Hematopoietic multipotent progenitor cell treated with erythropoietin and hydrocortisone succinate and interleukin-3 and kit ligand, for 15 days (in vitro differentiated cells): ENCODE results near the gene SLN.
A peak's percentile ranks its signal among the peaks of the same experiment; 100 is the strongest.

Source experiments
- DNase-seq: peaks from one replicate; pipeline ENCODE4 v3.0.0-alpha.2; 2015; ENCODE audit warnings: low spot score

The SLN gene

GRCh38 chr11:107719557-107720302 is 7.9 kb upstream of the SLN start:
- no peak for DNase-seq

- no peak for DNase-seq
Measured at GRCh38 chr11:107719073-107719472, 7.2 kb upstream of the SLN start.

- DNase-seq = no peak
Measured at GRCh38 chr11:107716884-107717532, 5.2 kb upstream of the SLN start.

- DNase-seq = no peak
Measured at GRCh38 chr11:107713009-107713408, 1.2 kb upstream of the SLN start.

GRCh38 chr11:107710301-107710700 is 1.6 kb downstream of the SLN start:
- no peak for DNase-seq

- no peak for DNase-seq
Measured at GRCh38 chr11:107708792-107709191, 3.1 kb downstream of the SLN start.

- no peak for DNase-seq
Measured at GRCh38 chr11:107707807-107708206, 4.0 kb downstream of the SLN start.

GRCh38 chr11:107707215-107707671 is 4.6 kb downstream of the SLN start:
- DNase-seq = no peak

- DNase-seq = no peak
Measured at GRCh38 chr11:107706531-107706930, 5.3 kb downstream of the SLN start.

GRCh38 chr11:107705027-107705426 is 6.8 kb downstream of the SLN start:
- no peak for DNase-seq

- no peak for DNase-seq
Measured at GRCh38 chr11:107704451-107704850, 7.4 kb downstream of the SLN start.

GRCh38 chr11:107702723-107703122 is 9.1 kb downstream of the SLN start:
- DNase-seq = no peak

- DNase-seq = no peak
Measured at GRCh38 chr11:107702109-107702660, 9.7 kb downstream of the SLN start.

GRCh38 chr11:107699371-107700285 is 12.2 kb downstream of the SLN start:
- DNase-seq = no peak

GRCh38 chr11:107697291-107697690 is 14.6 kb downstream of the SLN start:
- no peak for DNase-seq

GRCh38 chr11:107696140-107696539 is 15.7 kb downstream of the SLN start:
- DNase-seq = no peak

- no peak for DNase-seq
Measured at GRCh38 chr11:107695446-107695845, 16.4 kb downstream of the SLN start.

- no peak for DNase-seq
Measured at GRCh38 chr11:107691000-107691750, 20.7 kb downstream of the SLN start.

GRCh38 chr11:107689317-107690202 is 22.3 kb downstream of the SLN start:
- peak; percentile 46 for DNase-seq

GRCh38 chr11:107688322-107688918 is 23.4 kb downstream of the SLN start:
- no peak for DNase-seq
